Fibroblast of peridontal ligament (primary cell): ENCODE data around the gene NTMT2.
A peak's percentile ranks its signal among the peaks of the same experiment; 100 is the strongest.

Experiments
- DNase-seq: peaks from one replicate; pipeline ENCODE4 v3.0.0-alpha.2; 2010; ENCODE audit errors: extremely low read depth

Gene NTMT2

DNA sequence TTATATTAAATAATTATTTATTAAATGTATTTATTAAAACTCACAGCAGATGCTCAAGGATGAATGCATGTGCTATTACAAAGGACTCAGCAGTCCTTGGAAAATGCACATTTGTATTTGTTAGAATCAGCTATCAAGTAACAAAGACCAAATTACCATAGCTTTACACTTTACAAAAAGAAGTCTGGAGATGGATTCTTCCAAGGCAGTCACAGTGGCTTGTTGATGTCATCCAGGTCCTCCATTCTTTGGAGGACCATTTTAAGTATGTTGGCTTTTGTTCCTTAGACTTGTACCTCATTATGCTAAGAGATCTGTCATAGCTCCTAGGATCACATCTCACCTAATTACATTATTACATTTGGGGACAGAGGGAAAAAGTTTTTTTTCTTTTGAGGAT is 63.4 kb downstream of the NTMT2 start:
- no peak for DNase-seq

DNA sequence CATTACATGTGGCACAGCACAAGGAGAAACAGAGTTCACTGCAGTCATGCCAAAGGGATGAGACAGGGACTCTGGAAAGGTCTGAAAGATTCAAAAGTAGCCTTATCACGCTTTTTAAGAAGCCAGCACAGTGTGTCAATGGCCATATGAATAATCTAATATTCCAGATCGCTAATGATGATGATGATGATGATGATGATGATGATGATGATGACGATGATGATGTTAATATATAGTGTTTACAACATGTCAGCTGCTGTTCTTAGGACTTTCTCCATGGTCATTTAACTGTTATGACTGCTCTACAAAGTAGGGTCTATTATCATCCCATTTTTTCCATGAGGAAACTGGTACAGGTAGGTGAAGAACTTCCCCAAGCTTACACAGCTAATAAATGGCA is 64.4 kb downstream of the NTMT2 start:
- DNase-seq: no peak

GRCh38 chr1:170213596-170213995 is 67.8 kb downstream of the NTMT2 start:
- no peak for DNase-seq

DNA sequence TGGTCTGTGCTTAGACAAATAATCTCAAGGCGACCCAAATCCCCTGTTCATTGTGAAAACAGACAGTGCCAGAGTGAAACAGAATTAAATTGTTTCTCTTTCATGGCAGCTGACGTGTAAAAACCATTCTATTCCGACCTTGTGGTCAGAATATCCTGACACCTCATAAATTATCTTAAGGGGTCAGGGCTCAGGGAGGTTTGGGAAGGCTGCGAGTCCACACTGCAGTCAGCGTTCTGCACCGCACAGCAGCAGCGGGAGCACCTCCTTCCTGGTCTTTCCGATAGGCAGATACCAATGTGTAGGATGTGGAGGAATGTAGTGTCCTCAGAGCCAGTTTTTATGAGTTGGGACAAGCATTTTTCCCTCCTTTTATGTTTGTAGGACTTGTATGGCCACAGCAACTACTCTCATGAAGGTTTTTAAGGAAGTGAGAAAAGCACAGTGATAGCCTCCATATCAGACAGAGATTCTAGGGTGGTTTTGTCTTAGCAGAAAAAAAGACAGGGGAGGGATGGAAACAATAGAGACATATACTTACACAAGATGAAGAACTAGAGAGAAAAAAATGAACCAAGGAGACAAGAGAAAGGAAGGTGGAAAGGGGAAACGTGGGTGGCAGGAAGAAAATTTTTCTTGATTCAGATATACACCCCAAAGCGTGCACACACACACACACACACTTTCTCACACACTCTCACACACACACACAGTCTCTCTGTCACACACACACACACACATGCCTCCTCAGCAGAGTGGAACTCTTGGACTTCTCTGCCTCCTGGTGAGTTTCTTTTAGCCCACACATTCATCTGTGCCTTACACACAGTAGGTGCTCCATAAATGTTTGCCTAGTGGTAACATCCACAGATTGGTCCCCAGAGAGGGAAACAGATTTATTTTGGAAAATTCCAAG is 68.6 kb downstream of the NTMT2 start:
- DNase-seq: no peak

DNA sequence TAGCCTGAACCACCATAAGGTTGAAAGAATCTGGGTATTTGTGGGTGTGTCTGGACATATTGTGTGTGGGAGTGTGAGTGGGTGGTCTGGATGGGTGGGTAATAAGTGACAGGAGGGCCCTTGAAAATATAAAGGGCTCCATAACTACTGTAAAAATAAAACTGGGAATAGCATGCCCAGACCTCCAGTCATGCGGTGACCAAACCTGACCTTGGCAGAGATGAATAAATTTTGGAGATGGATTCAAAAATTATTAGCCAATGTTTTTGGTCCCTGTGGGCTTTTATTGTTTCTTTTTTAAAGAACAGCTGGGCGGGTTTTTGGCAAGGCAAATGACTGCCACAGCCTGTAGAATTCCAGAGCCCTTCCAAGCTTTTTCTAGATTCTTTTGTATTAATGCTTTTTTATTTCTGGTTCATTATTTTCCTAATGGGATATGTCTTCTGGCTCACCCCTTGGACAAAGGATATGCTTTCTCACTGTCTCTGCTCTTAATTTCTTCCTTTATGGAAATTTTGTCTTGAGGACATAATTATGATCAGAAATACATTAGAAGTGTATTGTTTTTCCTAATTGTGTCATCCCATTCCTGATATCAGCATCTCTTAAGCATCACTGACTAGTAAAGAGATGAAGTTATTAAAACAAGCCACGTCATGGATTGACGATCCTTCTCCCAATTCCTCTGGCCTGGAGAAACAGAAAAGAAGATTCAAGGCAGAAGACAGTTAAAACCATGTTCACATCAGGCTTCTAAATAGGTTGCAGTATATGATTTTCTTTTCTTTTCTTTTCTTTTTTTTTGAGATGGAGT is 69.5 kb downstream of the NTMT2 start:
- peak; percentile 77 for DNase-seq

DNA sequence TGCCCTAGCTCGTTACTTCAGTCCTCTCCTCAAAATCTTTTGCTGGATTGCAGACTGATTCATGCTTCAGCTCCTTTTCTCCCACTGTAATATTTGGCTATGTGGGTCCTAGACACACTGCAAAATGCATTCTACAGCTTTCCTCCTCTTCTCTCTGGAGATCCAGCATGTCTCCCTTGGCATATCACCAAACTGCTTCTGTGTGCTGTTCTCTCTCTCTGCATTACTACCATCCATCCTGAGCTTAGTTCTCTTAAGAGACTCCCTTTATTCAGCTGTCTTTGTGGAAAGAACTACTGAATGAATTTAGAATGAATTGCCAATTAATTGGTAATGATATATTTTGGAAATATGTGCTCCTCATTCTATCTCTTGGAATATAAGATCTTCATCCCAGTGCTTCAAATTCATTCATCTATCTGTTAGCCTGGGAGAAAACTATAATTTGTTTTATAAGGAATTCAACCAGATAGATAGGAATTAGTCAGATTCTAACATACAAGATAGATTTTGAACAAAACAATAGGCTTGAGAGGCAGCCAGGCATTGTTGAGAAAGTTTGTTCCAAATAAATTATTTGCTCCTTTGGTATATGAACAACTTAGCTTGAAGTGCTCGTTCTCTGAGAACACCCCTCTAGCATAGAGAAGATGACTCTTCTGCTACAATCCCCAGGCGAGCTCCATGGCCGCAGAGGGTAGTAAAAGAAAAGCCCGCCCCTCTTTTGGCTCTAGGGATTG is 71.9 kb downstream of the NTMT2 start:
- DNase-seq: no peak

GRCh38 chr1:170218257-170218650 is 72.5 kb downstream of the NTMT2 start:
- peak; percentile 74 for DNase-seq
